ENCODE data around the gene IL17A.

GRCh38 chr6:52146851-52147445, 39.2 kb upstream of the IL17A start:
- TF ChIP-seq CTCF (IDR thresholded peaks at IDR 0.05; ENCODE audit: extremely low read depth in 1 of 2, insufficient read depth in 1 of 2, low read depth in 1 of 2, low read length in 2 of 2): no peak
- no peak for TF ChIP-seq MAX (IDR thresholded peaks at IDR 0.05; ENCODE audit: insufficient read depth, insufficient read length)

Data from endothelial cell of umbilical vein (primary cell).